ENCODE results near the gene DCAF6. TPM values are rescaled to one million over a fixed set of nuclear protein-coding genes. Genes with fewer than 3 reads are reported as not detected.

The DCAF6 gene
- polyA plus RNA-seq, 2 donors: 17.7 to 18.0 TPM

DNA sequence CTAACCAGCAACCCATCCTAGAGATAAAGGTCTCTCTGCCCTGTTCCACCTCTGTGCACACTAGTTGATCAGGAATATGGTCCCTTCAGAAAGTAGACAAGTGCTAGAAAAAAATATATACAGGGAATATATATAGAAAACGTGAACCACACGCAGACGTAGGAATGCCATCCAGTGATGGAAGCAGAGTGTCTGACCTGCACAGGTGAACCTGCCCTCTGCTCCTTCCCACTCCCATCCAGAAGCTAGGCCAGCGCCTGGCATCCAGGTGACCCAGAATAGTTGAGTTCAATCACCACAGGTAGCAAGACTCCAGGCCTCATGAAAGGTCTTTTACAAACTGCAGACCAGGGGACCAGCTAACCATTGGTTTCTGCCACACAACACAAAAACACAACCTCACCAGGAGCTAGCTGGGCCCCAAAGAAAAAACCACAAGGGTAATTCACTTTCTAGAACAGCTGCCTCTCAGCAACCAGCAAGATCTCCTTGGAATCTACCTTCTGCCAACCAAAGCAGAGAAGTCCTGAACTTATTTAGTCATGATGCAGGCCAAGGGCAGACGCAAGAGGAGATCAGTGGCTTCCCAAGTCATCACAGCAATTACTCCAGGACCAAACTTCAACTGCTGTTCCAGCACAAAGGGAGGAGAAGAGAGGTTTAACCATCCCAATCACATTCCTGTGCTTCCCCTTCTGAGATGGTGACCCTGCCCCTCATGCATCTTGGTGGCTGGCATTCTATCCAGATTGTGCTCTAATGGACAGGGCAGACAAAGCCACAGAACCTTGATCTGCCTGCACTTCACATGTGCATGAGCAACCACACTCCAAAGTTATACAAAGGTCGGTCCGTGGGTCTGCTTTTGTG is 147.2 kb downstream of the DCAF6 start:
- Histone ChIP-seq H3K9me3 (ENCODE audit: control insufficient read depth in 2 of 2, insufficient read depth in 1 of 2, low read depth in 1 of 2, low read length in 1 of 2) (no peaks in the 10 kb centered on the region), H3K27me3 (ENCODE audit: control insufficient read depth in 1 of 2, insufficient read depth in 2 of 2, low read length in 2 of 2) (no peaks in the 10 kb centered on the region), H3K36me3 (ENCODE audit: control insufficient read depth in 2 of 2, insufficient read depth in 2 of 2, low read length in 1 of 2) (no peaks in the 10 kb centered on the region), H3K4me1 (ENCODE audit: control insufficient read depth in 2 of 2, insufficient read depth in 2 of 2, low read length in 1 of 2) (no peaks in the 10 kb centered on the region), H3K27ac (ENCODE audit: low read depth in 2 of 2, low read length in 1 of 2) (no peak overlapping the region), H3K4me3 (ENCODE audit: low read depth in 1 of 2, low read length in 2 of 2) (no peak overlapping the region)
- WGBS, 2 donors: 89 to 90% methylated on average over 7 of the region's 7 CpGs

GRCh38 chr1:168084396-168085231 is 148.1 kb downstream of the DCAF6 start:
- Histone ChIP-seq H3K27ac (ENCODE audit: low read depth in 2 of 2, low read length in 1 of 2) (peak overlapping the region; percentile 42), H3K27me3 (ENCODE audit: control insufficient read depth in 1 of 2, insufficient read depth in 2 of 2, low read length in 2 of 2) (no peaks in the 10 kb centered on the region), H3K36me3 (ENCODE audit: control insufficient read depth in 2 of 2, insufficient read depth in 2 of 2, low read length in 1 of 2) (no peaks in the 10 kb centered on the region), H3K9me3 (ENCODE audit: control insufficient read depth in 2 of 2, insufficient read depth in 1 of 2, low read depth in 1 of 2, low read length in 1 of 2) (no peaks in the 10 kb centered on the region), H3K4me3 (ENCODE audit: low read depth in 1 of 2, low read length in 2 of 2) (no peak overlapping the region), H3K4me1 (ENCODE audit: control insufficient read depth in 2 of 2, insufficient read depth in 2 of 2, low read length in 1 of 2) (no peaks in the 10 kb centered on the region)
- 43 to 48% methylated on average over 13 of the region's 13 CpGs for WGBS, 2 donors

GRCh38 chr1:168085401-168085872 is 149.0 kb downstream of the DCAF6 start:
- Histone ChIP-seq H3K36me3 (ENCODE audit: control insufficient read depth in 2 of 2, insufficient read depth in 2 of 2, low read length in 1 of 2) (no peaks in the 10 kb centered on the region), H3K4me3 (ENCODE audit: low read depth in 1 of 2, low read length in 2 of 2) (no peak overlapping the region), H3K27me3 (ENCODE audit: control insufficient read depth in 1 of 2, insufficient read depth in 2 of 2, low read length in 2 of 2) (no peaks in the 10 kb centered on the region), H3K9me3 (ENCODE audit: control insufficient read depth in 2 of 2, insufficient read depth in 1 of 2, low read depth in 1 of 2, low read length in 1 of 2) (no peaks in the 10 kb centered on the region), H3K27ac (ENCODE audit: low read depth in 2 of 2, low read length in 1 of 2) (peak overlapping the region; percentile 42 to 43), H3K4me1 (ENCODE audit: control insufficient read depth in 2 of 2, insufficient read depth in 2 of 2, low read length in 1 of 2) (peaks cover 0 to 1% of the 10 kb centered on the region in 2 donors)
- WGBS, 2 donors: 65 to 68% methylated on average over 16 of the region's 16 CpGs

DNA sequence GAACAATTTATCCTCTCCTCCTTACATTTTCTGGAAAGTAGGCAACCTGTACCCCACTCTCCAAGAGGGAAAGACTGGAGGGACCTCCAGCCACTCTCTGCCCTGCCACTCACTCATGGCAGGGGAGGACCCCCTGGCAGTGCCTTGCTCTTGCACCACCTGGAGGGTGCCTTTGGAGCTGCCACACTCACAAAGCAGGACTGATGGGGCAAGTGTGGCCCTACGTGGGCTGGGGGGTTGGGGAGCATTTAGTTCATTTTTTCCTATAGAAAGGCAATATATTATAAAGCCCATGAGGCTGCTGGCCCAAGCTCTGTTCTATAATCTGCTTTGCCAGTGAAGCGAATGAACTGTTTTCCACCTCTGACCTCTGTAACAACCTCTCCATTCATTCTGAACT is 150.0 kb downstream of the DCAF6 start:
- Histone ChIP-seq H3K27me3 (ENCODE audit: control insufficient read depth in 1 of 2, insufficient read depth in 2 of 2, low read length in 2 of 2) (no peaks in the 10 kb centered on the region), H3K9me3 (ENCODE audit: control insufficient read depth in 2 of 2, insufficient read depth in 1 of 2, low read depth in 1 of 2, low read length in 1 of 2) (no peaks in the 10 kb centered on the region), H3K27ac (ENCODE audit: low read depth in 2 of 2, low read length in 1 of 2) (no peak overlapping the region), H3K4me1 (ENCODE audit: control insufficient read depth in 2 of 2, insufficient read depth in 2 of 2, low read length in 1 of 2) (peaks cover 0 to 1% of the 10 kb centered on the region in 2 donors), H3K4me3 (ENCODE audit: low read depth in 1 of 2, low read length in 2 of 2) (no peak overlapping the region), H3K36me3 (ENCODE audit: control insufficient read depth in 2 of 2, insufficient read depth in 2 of 2, low read length in 1 of 2) (no peaks in the 10 kb centered on the region)
- 70 to 72% methylated on average over 2 of the region's 2 CpGs for WGBS, 2 donors

DNA sequence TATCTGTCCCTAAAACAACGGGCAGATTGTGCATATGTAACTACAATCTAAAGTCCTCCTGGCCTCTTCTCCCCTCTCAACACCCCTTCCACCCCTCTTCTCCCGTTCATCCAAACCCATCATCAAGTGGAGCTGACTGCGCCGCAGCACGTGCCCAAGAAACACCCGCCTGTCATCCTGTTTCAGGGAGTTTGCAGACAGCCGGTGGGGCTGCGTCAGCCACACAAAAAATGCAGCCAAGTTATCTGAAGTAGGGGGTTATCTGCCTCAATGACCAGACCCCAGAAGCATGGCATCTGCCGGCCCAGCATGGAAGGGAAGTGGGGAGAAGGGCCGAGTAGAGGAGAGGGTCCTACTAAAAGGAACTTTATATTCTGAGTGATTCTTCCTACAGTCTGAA is 151.2 kb downstream of the DCAF6 start:
- WGBS, 2 donors: 90 to 96% methylated on average over 10 of the region's 10 CpGs
- H3K36me3 ChIP-seq (ENCODE audit: control insufficient read depth in 2 of 2, insufficient read depth in 2 of 2, low read length in 1 of 2): no peaks in the 10 kb centered on the region
- no peak overlapping the region for H3K4me3 ChIP-seq (ENCODE audit: low read depth in 1 of 2, low read length in 2 of 2)
- H3K4me1 ChIP-seq (ENCODE audit: control insufficient read depth in 2 of 2, insufficient read depth in 2 of 2, low read length in 1 of 2): peaks cover 0 to 1% of the 10 kb centered on the region in 2 donors
- no peaks in the 10 kb centered on the region for H3K27me3 ChIP-seq (ENCODE audit: control insufficient read depth in 1 of 2, insufficient read depth in 2 of 2, low read length in 2 of 2)
- H3K27ac ChIP-seq (ENCODE audit: low read depth in 2 of 2, low read length in 1 of 2): no peak overlapping the region
- no peaks in the 10 kb centered on the region for H3K9me3 ChIP-seq (ENCODE audit: control insufficient read depth in 2 of 2, insufficient read depth in 1 of 2, low read depth in 1 of 2, low read length in 1 of 2)

DNA sequence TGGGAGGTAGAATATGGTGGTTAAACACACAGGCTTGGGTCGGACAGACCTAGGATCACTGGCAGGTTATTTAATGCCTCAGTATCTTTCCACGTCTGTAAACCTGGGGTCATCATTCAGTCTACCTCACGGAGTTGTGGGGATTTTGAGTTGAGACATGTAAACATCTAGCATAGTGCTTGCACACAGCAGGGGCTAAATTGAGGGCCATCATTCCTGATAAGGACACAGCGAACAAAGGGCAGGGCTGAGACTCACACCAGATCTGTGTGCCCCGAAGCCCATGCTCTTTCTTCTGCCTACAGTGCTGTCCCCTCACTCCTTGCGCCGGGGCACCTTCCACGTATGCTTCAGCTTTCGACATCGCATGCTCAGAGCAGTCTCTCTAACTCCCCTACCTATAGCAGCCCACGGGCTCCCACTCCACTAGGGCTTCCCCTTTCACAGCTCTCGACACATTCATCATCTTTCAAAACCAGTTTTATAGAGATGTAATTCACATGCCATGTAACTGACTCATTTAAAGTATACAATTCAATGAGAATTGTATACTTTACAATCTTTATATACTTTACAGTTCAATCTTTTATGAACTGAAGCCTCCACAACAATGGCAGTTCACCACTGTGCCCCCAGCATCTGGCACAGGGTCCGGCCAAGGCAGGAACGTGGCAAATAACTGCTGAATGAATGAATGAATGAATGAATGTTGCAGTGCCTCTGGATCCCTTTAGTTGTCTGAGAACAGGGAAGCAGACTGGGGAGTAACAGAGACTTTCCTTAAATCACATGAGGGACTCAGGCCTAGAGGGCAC is 152.2 kb downstream of the DCAF6 start:
- Histone ChIP-seq H3K27ac (ENCODE audit: low read depth in 2 of 2, low read length in 1 of 2) (no peak overlapping the region), H3K9me3 (ENCODE audit: control insufficient read depth in 2 of 2, insufficient read depth in 1 of 2, low read depth in 1 of 2, low read length in 1 of 2) (no peaks in the 10 kb centered on the region), H3K36me3 (ENCODE audit: control insufficient read depth in 2 of 2, insufficient read depth in 2 of 2, low read length in 1 of 2) (no peaks in the 10 kb centered on the region), H3K27me3 (ENCODE audit: control insufficient read depth in 1 of 2, insufficient read depth in 2 of 2, low read length in 2 of 2) (no peaks in the 10 kb centered on the region), H3K4me3 (ENCODE audit: low read depth in 1 of 2, low read length in 2 of 2) (no peak overlapping the region), H3K4me1 (ENCODE audit: control insufficient read depth in 2 of 2, insufficient read depth in 2 of 2, low read length in 1 of 2) (peaks cover 0 to 1% of the 10 kb centered on the region in 2 donors)
- 90% methylated on average over 14 of the region's 14 CpGs for WGBS, 2 donors

GRCh38 chr1:168089326-168089978 is 153.0 kb downstream of the DCAF6 start:
- H3K27me3 ChIP-seq (ENCODE audit: control insufficient read depth in 1 of 2, insufficient read depth in 2 of 2, low read length in 2 of 2): no peaks in the 10 kb centered on the region
- H3K9me3 ChIP-seq (ENCODE audit: control insufficient read depth in 2 of 2, insufficient read depth in 1 of 2, low read depth in 1 of 2, low read length in 1 of 2): no peaks in the 10 kb centered on the region
- H3K27ac ChIP-seq (ENCODE audit: low read depth in 2 of 2, low read length in 1 of 2): no peak overlapping the region
- H3K4me1 ChIP-seq (ENCODE audit: control insufficient read depth in 2 of 2, insufficient read depth in 2 of 2, low read length in 1 of 2): peaks cover 0 to 1% of the 10 kb centered on the region in 2 donors
- no peak overlapping the region for H3K4me3 ChIP-seq (ENCODE audit: low read depth in 1 of 2, low read length in 2 of 2)
- H3K36me3 ChIP-seq (ENCODE audit: control insufficient read depth in 2 of 2, insufficient read depth in 2 of 2, low read length in 1 of 2): no peaks in the 10 kb centered on the region
- 80 to 88% methylated on average over 13 of the region's 13 CpGs for WGBS, 2 donors

- Histone ChIP-seq H3K4me3 (ENCODE audit: low read depth in 1 of 2, low read length in 2 of 2) (no peak overlapping the region), H3K27ac (ENCODE audit: low read depth in 2 of 2, low read length in 1 of 2) (no peak overlapping the region), H3K36me3 (ENCODE audit: control insufficient read depth in 2 of 2, insufficient read depth in 2 of 2, low read length in 1 of 2) (no peaks in the 10 kb centered on the region), H3K9me3 (ENCODE audit: control insufficient read depth in 2 of 2, insufficient read depth in 1 of 2, low read depth in 1 of 2, low read length in 1 of 2) (no peaks in the 10 kb centered on the region), H3K27me3 (ENCODE audit: control insufficient read depth in 1 of 2, insufficient read depth in 2 of 2, low read length in 2 of 2) (no peaks in the 10 kb centered on the region), H3K4me1 (ENCODE audit: control insufficient read depth in 2 of 2, insufficient read depth in 2 of 2, low read length in 1 of 2) (peaks cover 0 to 1% of the 10 kb centered on the region in 2 donors)
- WGBS, 2 donors: 90 to 92% methylated on average over 2 of the region's 2 CpGs
These were observed 153.5 kb downstream of the DCAF6 start for GRCh38 chr1:168089979-168090337.

GRCh38 chr1:168090395-168090794 is 153.9 kb downstream of the DCAF6 start:
- Histone ChIP-seq H3K9me3 (ENCODE audit: control insufficient read depth in 2 of 2, insufficient read depth in 1 of 2, low read depth in 1 of 2, low read length in 1 of 2) (no peaks in the 10 kb centered on the region), H3K27ac (ENCODE audit: low read depth in 2 of 2, low read length in 1 of 2) (no peak overlapping the region), H3K4me3 (ENCODE audit: low read depth in 1 of 2, low read length in 2 of 2) (no peak overlapping the region), H3K27me3 (ENCODE audit: control insufficient read depth in 1 of 2, insufficient read depth in 2 of 2, low read length in 2 of 2) (no peaks in the 10 kb centered on the region), H3K36me3 (ENCODE audit: control insufficient read depth in 2 of 2, insufficient read depth in 2 of 2, low read length in 1 of 2) (no peaks in the 10 kb centered on the region), H3K4me1 (ENCODE audit: control insufficient read depth in 2 of 2, insufficient read depth in 2 of 2, low read length in 1 of 2) (peaks cover 0 to 1% of the 10 kb centered on the region in 2 donors)
- 91 to 94% methylated on average over 14 of the region's 14 CpGs for WGBS, 2 donors
